ENCODE results near the gene VTI1A.

Gene VTI1A

GRCh38 chr10:112584276-112584675 is 137.3 kb downstream of the VTI1A start:
- no peaks in the 10 kb centered on the region for H3K79me2 ChIP-seq (ENCODE audit: insufficient read depth, low read length)
- no peaks in the 10 kb centered on the region for H3K27me3 ChIP-seq (ENCODE audit: insufficient read depth, low read length, poor library complexity, severe bottlenecking)
- H3K36me3 ChIP-seq (ENCODE audit: insufficient read depth, low read length), result no peaks in the 10 kb centered on the region
- no peak overlapping the region for H3K4me2 ChIP-seq (ENCODE audit: low read depth, low read length, poor library complexity, severe bottlenecking)
- H3K9me3 ChIP-seq (ENCODE audit: insufficient read depth, low read depth, low read length), result no peaks in the 10 kb centered on the region
- H3K4me3 ChIP-seq (ENCODE audit: low read length, poor library complexity, severe bottlenecking), result no peak overlapping the region
- H3F3A ChIP-seq (ENCODE audit: low read depth), result no peaks in the 10 kb centered on the region
- peaks cover 3% of the 10 kb centered on the region for H4K20me1 ChIP-seq (ENCODE audit: insufficient read depth, low read length, poor library complexity, severe bottlenecking)
- no peak overlapping the region for H3K9ac ChIP-seq (ENCODE audit: low read depth, low read length, poor library complexity, severe bottlenecking)
- peaks cover 20% of the 10 kb centered on the region for H3K4me1 ChIP-seq (ENCODE audit: insufficient read depth, low read length, poor library complexity, severe bottlenecking)
- TF ChIP-seq CTCF (conservative IDR thresholded peaks at IDR 0.05; ENCODE audit: low read length), result no peak
- no peak for TF ChIP-seq EZH2phosphoT487 (IDR thresholded peaks at IDR 0.05; ENCODE audit: borderline replicate concordance)
- no peak overlapping the region for H2AFZ ChIP-seq (ENCODE audit: low read length)
- H3K9me2 ChIP-seq (replicated peaks; ENCODE audit: low read depth, low read length), result no peaks in the 10 kb centered on the region

GRCh38 chr10:112585126-112585525 is 138.1 kb downstream of the VTI1A start:
- H3K36me3 ChIP-seq (ENCODE audit: insufficient read depth, low read length), result no peaks in the 10 kb centered on the region
- H3K27me3 ChIP-seq (ENCODE audit: insufficient read depth, low read length, poor library complexity, severe bottlenecking), result no peaks in the 10 kb centered on the region
- no peaks in the 10 kb centered on the region for H3F3A ChIP-seq (ENCODE audit: low read depth)
- no peaks in the 10 kb centered on the region for H4K20me1 ChIP-seq (ENCODE audit: insufficient read depth, low read length, poor library complexity, severe bottlenecking)
- H3K4me1 ChIP-seq (ENCODE audit: insufficient read depth, low read length, poor library complexity, severe bottlenecking), result peaks cover 17% of the 10 kb centered on the region
- no peak for TF ChIP-seq CTCF (conservative IDR thresholded peaks at IDR 0.05; ENCODE audit: low read length)
- TF ChIP-seq EZH2phosphoT487 (IDR thresholded peaks at IDR 0.05; ENCODE audit: borderline replicate concordance), result no peak
- H3K4me2 ChIP-seq (ENCODE audit: low read depth, low read length, poor library complexity, severe bottlenecking), result no peak overlapping the region
- no peak overlapping the region for H2AFZ ChIP-seq (ENCODE audit: low read length)
- H3K9me2 ChIP-seq (replicated peaks; ENCODE audit: low read depth, low read length), result no peaks in the 10 kb centered on the region
- no peaks in the 10 kb centered on the region for H3K9me3 ChIP-seq (ENCODE audit: insufficient read depth, low read depth, low read length)
- no peak overlapping the region for H3K9ac ChIP-seq (ENCODE audit: low read depth, low read length, poor library complexity, severe bottlenecking)
- H3K4me3 ChIP-seq (ENCODE audit: low read length, poor library complexity, severe bottlenecking), result no peak overlapping the region
- H3K79me2 ChIP-seq (ENCODE audit: insufficient read depth, low read length), result no peaks in the 10 kb centered on the region

GRCh38 chr10:112585960-112586359 is 138.9 kb downstream of the VTI1A start:
- Histone ChIP-seq H3K4me3 (ENCODE audit: low read length, poor library complexity, severe bottlenecking) (no peak overlapping the region), H3K27me3 (ENCODE audit: insufficient read depth, low read length, poor library complexity, severe bottlenecking) (no peaks in the 10 kb centered on the region), H4K20me1 (ENCODE audit: insufficient read depth, low read length, poor library complexity, severe bottlenecking) (no peaks in the 10 kb centered on the region), H3K79me2 (ENCODE audit: insufficient read depth, low read length) (no peaks in the 10 kb centered on the region), H3K4me1 (ENCODE audit: insufficient read depth, low read length, poor library complexity, severe bottlenecking) (peaks cover 10% of the 10 kb centered on the region), H3F3A (ENCODE audit: low read depth) (no peaks in the 10 kb centered on the region), H3K36me3 (ENCODE audit: insufficient read depth, low read length) (no peaks in the 10 kb centered on the region), H3K9ac (ENCODE audit: low read depth, low read length, poor library complexity, severe bottlenecking) (no peak overlapping the region), H3K9me3 (ENCODE audit: insufficient read depth, low read depth, low read length) (no peaks in the 10 kb centered on the region), H3K9me2 (replicated peaks; ENCODE audit: low read depth, low read length) (no peaks in the 10 kb centered on the region), H2AFZ (ENCODE audit: low read length) (no peak overlapping the region), H3K4me2 (ENCODE audit: low read depth, low read length, poor library complexity, severe bottlenecking) (no peak overlapping the region)
- TF ChIP-seq EZH2phosphoT487 (IDR thresholded peaks at IDR 0.05; ENCODE audit: borderline replicate concordance) (no peak), CTCF (conservative IDR thresholded peaks at IDR 0.05; ENCODE audit: low read length) (no peak)

All from Loucy (cell line).